Endothelial cell (in vitro differentiated cells): Measurements from ENCODE around the gene PTPRJ. TPM values are rescaled to one million over a fixed set of nuclear protein-coding genes. Genes with fewer than 3 reads are reported as not detected.

Experiments used
- DNase-seq: peaks from one replicate; pipeline ENCODE4 v3.0.0; 2021; ENCODE audit warnings: low spot score
- H3K27ac Mint-ChIP-seq: one replicate; pipeline ENCODE4 v1.8.0; 2021; ENCODE audit warnings: mixed read lengths, inconsistent platforms; ENCODE audit not compliant: unreplicated experiment
- H3K27me3 Mint-ChIP-seq: one replicate; pipeline ENCODE4 v1.8.0; 2021; ENCODE audit warnings: mild to moderate bottlenecking, moderate library complexity, mixed read lengths, inconsistent platforms; ENCODE audit not compliant: unreplicated experiment
- H3K36me3 Mint-ChIP-seq: one replicate; pipeline ENCODE4 v1.8.0; 2021; ENCODE audit warnings: mild to moderate bottlenecking, low read depth, mixed read lengths, inconsistent platforms; ENCODE audit not compliant: unreplicated experiment
- H3K4me1 Mint-ChIP-seq: one replicate; pipeline ENCODE4 v1.8.0; 2021; ENCODE audit warnings: mild to moderate bottlenecking, mixed read lengths, inconsistent platforms; ENCODE audit not compliant: unreplicated experiment
- H3K4me3 Mint-ChIP-seq: one replicate; pipeline ENCODE4 v1.8.0; 2021; ENCODE audit warnings: mild to moderate bottlenecking, mixed read lengths, inconsistent platforms; ENCODE audit not compliant: unreplicated experiment
- H3K9me3 Mint-ChIP-seq: one replicate; pipeline ENCODE4 v1.8.0; 2021; ENCODE audit warnings: mixed read lengths, inconsistent platforms; ENCODE audit not compliant: unreplicated experiment
- CTCF ChIP-seq: fragments of 200-600 bp; sonication (generic); IDR thresholded peaks from one replicate; pipeline ENCODE4 v1.5.0; 2021; ENCODE audit warnings: antibody characterized with exemption; ENCODE audit not compliant: unreplicated experiment
- total RNA-seq: library from RNA; stranded (reverse); fragmentation: NEBNext Ultra II Directional; extraction: Animal tissue kit (Norgen Biotek cat#: 25700); gene quantifications from one replicate; pipeline ENCODE4 v1.2.1, GENCODE V29; 2021; ENCODE audit not compliant: unreplicated experiment

Gene PTPRJ
- total RNA-seq, 1 donor from 2014 or later = 1.6 TPM

DNA sequence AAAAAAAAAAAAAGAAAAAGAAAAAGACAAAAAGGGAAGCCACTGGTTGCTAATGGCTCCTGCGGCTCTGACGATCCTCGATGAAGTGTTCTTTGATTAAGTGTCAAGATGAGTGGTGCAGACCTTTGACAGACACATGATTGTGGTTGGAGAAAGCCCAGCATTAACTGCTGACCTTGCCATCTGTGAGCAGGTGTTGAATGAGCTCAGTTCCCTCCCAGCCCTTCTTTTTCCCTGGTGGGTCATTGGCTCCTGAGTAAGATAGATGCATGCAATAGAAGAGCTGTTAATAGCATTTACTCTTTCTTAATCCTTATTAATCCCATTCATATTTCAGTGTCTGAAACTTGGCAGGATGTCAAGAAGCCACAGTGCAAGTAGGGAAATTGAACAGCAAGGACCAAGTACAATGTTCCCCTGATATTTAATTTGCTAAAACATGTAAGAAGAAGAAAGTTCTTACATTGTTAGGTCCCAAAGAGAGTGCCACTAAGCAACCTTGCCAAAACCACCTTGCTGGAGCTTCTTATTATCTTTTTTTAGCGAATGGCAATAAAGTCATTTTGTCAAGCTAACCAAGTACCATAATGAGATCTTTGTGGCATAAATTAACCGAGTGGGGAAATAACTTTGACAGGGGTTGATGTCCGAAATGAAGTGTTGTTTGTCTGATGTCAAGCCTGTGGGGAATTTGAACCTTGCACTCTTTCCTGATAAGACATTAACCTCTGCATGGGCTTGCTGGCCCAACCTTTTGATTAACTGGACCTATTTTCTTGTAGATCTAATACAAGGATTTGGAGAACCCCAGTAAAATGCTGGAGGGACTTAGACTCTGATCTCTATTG lies 113.7 kb downstream of the PTPRJ start:
- DNase-seq = no peak
- Mint-ChIP-seq H3K4me3 (no peak overlapping the region), H3K9me3 (no peaks in the 10 kb centered on the region), H3K36me3 (no peaks in the 10 kb centered on the region), H3K4me1 (peaks cover 6% of the 10 kb centered on the region), H3K27ac (no peak overlapping the region), H3K27me3 (no peaks in the 10 kb centered on the region)
- TF ChIP-seq CTCF = no peak

DNA sequence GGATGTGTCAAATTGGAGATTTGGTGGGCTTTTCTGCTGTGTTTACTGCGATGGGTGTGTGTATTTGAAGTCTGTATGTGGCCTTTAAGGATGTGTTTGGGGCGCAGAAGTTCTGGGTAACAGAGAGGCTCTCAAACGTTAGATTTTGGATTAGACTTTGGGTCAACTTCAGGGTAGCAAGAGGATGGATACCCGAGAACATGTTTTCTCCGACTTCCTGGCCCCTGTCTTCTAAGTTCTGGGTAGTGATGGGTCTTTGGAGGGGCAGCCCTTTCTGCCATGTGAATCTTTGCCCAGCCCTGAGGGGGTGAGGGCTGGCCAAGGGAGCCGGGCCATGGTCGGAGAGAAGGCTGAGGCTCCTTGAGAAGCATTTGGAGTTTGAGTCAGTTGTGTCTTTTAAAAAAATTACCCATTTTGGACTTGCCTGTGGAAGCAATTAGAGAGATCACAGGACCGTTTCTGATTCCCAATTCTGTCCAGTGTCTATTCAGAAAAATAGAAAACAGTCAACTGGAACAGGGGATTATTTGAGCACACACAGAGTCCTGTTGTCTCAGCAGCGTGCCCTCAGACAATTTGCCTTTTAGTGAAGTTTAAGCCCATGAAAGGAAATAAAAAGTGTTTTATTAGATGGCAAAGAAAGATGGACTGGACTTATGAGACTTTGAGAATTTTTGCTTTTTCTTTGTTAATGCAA lies 114.4 kb downstream of the PTPRJ start:
- Mint-ChIP-seq H3K9me3 (no peaks in the 10 kb centered on the region), H3K4me1 (peaks cover 6% of the 10 kb centered on the region), H3K27me3 (no peaks in the 10 kb centered on the region), H3K27ac (no peak overlapping the region), H3K4me3 (no peak overlapping the region), H3K36me3 (no peaks in the 10 kb centered on the region)
- no peak for DNase-seq
- no peak for TF ChIP-seq CTCF

GRCh38 chr11:48095779-48096470 lies 115.6 kb downstream of the PTPRJ start:
- H3K27me3 Mint-ChIP-seq = no peaks in the 10 kb centered on the region

GRCh38 chr11:48096588-48097525 lies 116.5 kb downstream of the PTPRJ start:
- H3K27me3 Mint-ChIP-seq = no peaks in the 10 kb centered on the region
- no peak for TF ChIP-seq CTCF
- peaks cover 12% of the 10 kb centered on the region for H3K4me1 Mint-ChIP-seq
- H3K27ac Mint-ChIP-seq = no peak overlapping the region
- no peak overlapping the region for H3K4me3 Mint-ChIP-seq
- no peaks in the 10 kb centered on the region for H3K36me3 Mint-ChIP-seq
- DNase-seq = no peak
- no peaks in the 10 kb centered on the region for H3K9me3 Mint-ChIP-seq

More at GRCh38 chr11:48095779-48096470, 115.6 kb downstream of the PTPRJ start:
- Mint-ChIP-seq H3K9me3 (no peaks in the 10 kb centered on the region), H3K4me3 (no peak overlapping the region), H3K36me3 (no peaks in the 10 kb centered on the region), H3K4me1 (peaks cover 6% of the 10 kb centered on the region), H3K27ac (no peak overlapping the region)
- no peak for TF ChIP-seq CTCF
- no peak for DNase-seq
